ENCODE measurements around the gene ORAI1.

DNA sequence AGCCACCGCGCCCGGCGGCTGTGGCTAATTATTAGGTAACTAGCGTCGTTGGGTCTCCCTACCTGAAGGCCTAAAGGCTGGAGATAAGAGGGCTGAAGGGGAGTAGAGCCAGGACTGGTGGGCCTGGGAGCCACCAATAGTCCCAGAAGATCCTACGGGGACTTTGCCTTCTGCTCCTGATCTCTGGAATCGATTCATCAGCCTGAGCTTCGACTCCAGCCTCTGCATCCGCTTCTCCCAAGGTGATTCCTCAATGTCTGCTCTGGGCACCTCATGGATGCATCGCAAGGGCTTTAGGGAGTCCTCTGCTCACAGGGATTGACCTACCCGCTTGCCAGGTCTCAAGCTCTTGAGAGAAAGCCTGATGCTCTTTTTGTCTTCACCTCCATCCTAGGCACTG lies 30.8 kb upstream of the ORAI1 start:
- TF ChIP-seq, protein P1, sequence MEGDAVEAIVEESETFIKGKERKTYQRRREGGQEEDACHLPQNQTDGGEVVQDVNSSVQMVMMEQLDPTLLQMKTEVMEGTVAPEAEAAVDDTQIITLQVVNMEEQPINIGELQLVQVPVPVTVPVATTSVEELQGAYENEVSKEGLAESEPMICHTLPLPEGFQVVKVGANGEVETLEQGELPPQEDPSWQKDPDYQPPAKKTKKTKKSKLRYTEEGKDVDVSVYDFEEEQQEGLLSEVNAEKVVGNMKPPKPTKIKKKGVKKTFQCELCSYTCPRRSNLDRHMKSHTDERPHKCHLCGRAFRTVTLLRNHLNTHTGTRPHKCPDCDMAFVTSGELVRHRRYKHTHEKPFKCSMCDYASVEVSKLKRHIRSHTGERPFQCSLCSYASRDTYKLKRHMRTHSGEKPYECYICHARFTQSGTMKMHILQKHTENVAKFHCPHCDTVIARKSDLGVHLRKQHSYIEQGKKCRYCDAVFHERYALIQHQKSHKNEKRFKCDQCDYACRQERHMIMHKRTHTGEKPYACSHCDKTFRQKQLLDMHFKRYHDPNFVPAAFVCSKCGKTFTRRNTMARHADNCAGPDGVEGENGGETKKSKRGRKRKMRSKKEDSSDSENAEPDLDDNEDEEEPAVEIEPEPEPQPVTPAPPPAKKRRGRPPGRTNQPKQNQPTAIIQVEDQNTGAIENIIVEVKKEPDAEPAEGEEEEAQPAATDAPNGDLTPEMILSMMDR (IDR thresholded peaks at IDR 0.05), result no peak
- TF ChIP-seq POLR2A (IDR thresholded peaks at IDR 0.05), result no peak
